ENCODE data around the gene ZNF516. TPM values are rescaled to one million over a fixed set of nuclear protein-coding genes. Genes with fewer than 3 reads are reported as not detected.

ZNF516 gene
- total RNA-seq, 1 experiment from 2014 or later, result 22.6 TPM

GRCh38 chr18:76315722-76316230, 179.3 kb downstream of the ZNF516 start:
- H4K5ac ChIP-seq (ENCODE audit: insufficient read length, low read depth, low read length), result no peak overlapping the region
- no peaks in the 10 kb centered on the region for H3K79me1 ChIP-seq (ENCODE audit: insufficient read depth, low read depth, low read length, poor library complexity, severe bottlenecking)
- no peak overlapping the region for H3K14ac ChIP-seq (ENCODE audit: insufficient read depth, low read length)
- H3K4me2 ChIP-seq (ENCODE audit: insufficient read depth, insufficient read length, low read length), result no peak overlapping the region
- no peak overlapping the region for H4K8ac ChIP-seq (replicated peaks; ENCODE audit: insufficient read length, low read depth, low read length)
- H4K91ac ChIP-seq (ENCODE audit: insufficient read length, low read depth, low read length), result no peak overlapping the region
- no peaks in the 10 kb centered on the region for H3K79me2 ChIP-seq (ENCODE audit: insufficient read depth, low read length)
- H2BK5ac ChIP-seq (ENCODE audit: insufficient read length, low read length), result no peak overlapping the region
- Mint-ChIP-seq H3K4me3 (no peak overlapping the region), H3K27me3 (ENCODE audit: low read depth) (no peaks in the 10 kb centered on the region), H3K36me3 (ENCODE audit: insufficient read depth in 1 of 3, low read depth in 3 of 3) (no peaks in the 10 kb centered on the region), H3K27ac (no peak overlapping the region), H3K9me3 (no peaks in the 10 kb centered on the region), H3K4me1 (peaks cover 18 to 19% of the 10 kb centered on the region in 2 experiments)
- no peak for TF ChIP-seq CTCF (conservative IDR thresholded peaks at IDR 0.05)
- no peak overlapping the region for H2BK12ac ChIP-seq (ENCODE audit: insufficient read length, low read depth, low read length)
- no peaks in the 10 kb centered on the region for H4K20me1 ChIP-seq (ENCODE audit: control insufficient read depth, insufficient read depth, insufficient read length)
- H2BK15ac ChIP-seq (ENCODE audit: low read depth, low read length), result no peak overlapping the region
- no peaks in the 10 kb centered on the region for H3K27me3 ChIP-seq (ENCODE audit: insufficient read depth, low read length)
- no peaks in the 10 kb centered on the region for H3K9me3 ChIP-seq (ENCODE audit: control insufficient read depth, low read depth, low read length)
- H3K18ac ChIP-seq (ENCODE audit: insufficient read length, low read depth, low read length), result no peak overlapping the region
- no peak overlapping the region for H2BK120ac ChIP-seq (ENCODE audit: low read depth, low read length, poor library complexity, severe bottlenecking)
- H3K4me1 ChIP-seq (ENCODE audit: insufficient read depth, low read length), result no peaks in the 10 kb centered on the region; the same call in 1 of the 2 replicates
- no peak overlapping the region for H2AFZ ChIP-seq (ENCODE audit: low read length)
- no CpG with 5 or more reads among the region's 5 CpGs for WGBS (ENCODE audit: extremely low coverage, insufficient read length, low lambda C conversion rate)
- H3K23ac ChIP-seq (ENCODE audit: insufficient read length, low read depth, low read length), result no peak overlapping the region
- no peak overlapping the region for H2BK20ac ChIP-seq (ENCODE audit: low read depth, low read length, poor library complexity, severe bottlenecking)
- no peak overlapping the region for H2AK5ac ChIP-seq (ENCODE audit: insufficient read length, low read length)
- no peak overlapping the region for H3T11ph ChIP-seq (ENCODE audit: low read length)
- no peak overlapping the region for H3K56ac ChIP-seq (ENCODE audit: insufficient read length, low read depth, low read length)
- H3K4ac ChIP-seq (ENCODE audit: low read depth, low read length), result no peak overlapping the region
- no peak for DNase-seq
- H3K27ac ChIP-seq (ENCODE audit: insufficient read length, low read depth, low read length), result no peak overlapping the region
- H3K9ac ChIP-seq (ENCODE audit: extremely low read depth, insufficient read length, low read length), result no peak overlapping the region
- no peaks in the 10 kb centered on the region for H3K23me2 ChIP-seq (ENCODE audit: insufficient read length, low read depth, low read length, poor library complexity, severe bottlenecking)

All from H9 (cell line).